HG03460 (cell line): ENCODE results near the gene PSG1.
"Not testable (repeated sequence)": the region's sequence is repeated elsewhere in the genome, so short reads cannot be mapped to it uniquely, and the experiment has no call there.

Source experiments
- ATAC-seq: cut with Tn5 transposase; IDR thresholded peaks from one replicate; pipeline ENCODE4 v1.9.1; 2021; ENCODE audit not compliant: unreplicated experiment

Gene PSG1

DNA sequence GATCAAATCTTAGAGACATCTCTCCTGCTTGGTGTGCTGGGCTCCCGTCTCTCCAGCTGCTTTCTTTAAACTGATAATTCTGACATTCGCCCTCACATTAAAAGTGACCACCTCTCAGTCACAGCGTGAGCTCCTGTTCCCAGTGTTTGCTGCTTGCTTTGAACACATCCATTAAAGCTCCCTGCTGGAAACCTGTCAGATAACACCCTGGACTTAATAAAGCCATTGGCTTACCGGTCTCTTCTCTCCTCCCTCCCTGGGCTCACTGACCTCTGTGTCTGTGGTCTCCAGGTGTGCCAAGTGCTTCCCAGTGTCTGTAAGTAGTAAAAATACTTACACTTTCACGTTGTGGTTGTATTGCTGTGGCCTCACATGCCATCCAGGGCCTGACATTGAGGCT lies 2.5 kb upstream of the PSG1 start:
- ATAC-seq: not testable (repeated sequence)

DNA sequence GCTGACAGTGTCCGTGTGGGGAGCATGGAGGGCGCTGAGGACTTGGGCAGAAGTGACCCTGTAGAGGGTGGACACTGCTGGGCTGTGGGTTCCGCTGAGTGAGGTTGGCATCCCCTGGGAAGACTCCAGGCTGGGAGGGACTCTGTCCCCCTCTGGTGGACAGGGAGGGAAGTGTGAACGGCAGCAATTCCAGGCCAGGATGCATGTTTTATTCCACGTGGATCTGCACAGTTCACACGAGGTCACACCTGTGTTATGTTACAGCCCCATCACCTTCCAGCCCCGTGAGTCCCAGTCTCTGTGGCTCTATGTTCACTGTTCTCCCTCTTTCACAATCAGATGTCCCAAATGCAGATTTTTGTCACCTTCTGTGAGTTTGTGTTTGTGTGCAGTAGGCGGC lies 1.8 kb upstream of the PSG1 start:
- not testable (repeated sequence) for ATAC-seq

DNA sequence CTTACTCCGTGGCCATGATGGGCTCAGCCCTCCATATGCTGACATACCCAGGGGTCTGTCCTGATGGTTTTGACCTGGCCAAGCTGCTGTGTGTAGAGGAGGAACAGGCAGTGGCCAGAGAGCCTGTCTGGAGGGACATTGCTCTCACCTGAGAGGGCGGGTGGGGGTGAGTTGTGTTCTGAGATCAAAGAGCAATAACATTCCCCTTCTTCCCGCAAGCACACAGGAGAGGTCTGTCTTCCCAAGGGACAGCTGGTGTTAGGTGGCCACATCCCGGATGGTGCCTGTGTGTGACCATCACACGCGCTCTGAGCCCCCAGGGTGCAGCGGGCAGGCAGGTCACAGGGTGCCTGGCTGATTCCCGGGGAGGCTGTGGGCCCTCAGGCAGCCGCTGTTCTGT lies 1.1 kb upstream of the PSG1 start:
- ATAC-seq: not testable (repeated sequence)

DNA sequence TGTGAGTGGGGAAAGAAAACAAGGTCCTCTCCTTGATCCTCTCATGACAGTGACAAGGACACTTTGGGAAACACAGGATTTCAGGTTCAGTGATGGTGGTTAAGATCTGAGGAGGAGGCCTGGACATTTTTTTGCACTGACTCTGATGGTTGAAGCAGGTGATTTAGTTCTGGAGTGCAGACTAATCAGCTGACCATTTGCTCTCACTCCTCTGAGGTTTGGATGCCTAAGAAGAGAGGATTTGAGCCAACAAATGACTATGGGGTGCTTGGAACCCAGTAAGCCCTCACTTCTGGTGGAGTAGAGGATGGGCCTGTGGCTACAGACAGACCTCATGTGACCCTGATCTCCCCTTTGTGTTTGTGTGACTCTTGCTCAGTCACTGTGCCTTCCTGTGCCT lies 2.9 kb downstream of the PSG1 start:
- ATAC-seq: not testable (repeated sequence)

DNA sequence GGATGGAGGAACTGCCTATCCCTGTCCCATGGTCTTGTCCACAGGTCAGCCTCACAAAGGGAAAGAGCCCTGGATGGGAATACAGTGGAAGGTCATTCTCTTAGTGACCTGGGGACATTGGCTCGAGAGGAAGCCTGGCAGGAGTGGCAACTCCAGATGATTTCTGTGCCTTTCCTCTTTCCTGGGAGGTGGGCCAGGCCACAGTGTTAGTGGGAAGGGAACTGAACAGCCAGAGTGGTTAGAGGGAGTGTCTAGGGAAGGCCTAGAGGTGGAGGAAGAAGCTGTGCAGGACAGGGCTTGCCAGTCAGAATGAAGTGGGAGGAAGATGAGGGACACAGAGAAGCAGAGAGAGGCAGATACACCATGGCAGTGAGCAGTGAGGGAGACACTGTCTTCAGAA lies 3.6 kb downstream of the PSG1 start:
- not testable (repeated sequence) for ATAC-seq

DNA sequence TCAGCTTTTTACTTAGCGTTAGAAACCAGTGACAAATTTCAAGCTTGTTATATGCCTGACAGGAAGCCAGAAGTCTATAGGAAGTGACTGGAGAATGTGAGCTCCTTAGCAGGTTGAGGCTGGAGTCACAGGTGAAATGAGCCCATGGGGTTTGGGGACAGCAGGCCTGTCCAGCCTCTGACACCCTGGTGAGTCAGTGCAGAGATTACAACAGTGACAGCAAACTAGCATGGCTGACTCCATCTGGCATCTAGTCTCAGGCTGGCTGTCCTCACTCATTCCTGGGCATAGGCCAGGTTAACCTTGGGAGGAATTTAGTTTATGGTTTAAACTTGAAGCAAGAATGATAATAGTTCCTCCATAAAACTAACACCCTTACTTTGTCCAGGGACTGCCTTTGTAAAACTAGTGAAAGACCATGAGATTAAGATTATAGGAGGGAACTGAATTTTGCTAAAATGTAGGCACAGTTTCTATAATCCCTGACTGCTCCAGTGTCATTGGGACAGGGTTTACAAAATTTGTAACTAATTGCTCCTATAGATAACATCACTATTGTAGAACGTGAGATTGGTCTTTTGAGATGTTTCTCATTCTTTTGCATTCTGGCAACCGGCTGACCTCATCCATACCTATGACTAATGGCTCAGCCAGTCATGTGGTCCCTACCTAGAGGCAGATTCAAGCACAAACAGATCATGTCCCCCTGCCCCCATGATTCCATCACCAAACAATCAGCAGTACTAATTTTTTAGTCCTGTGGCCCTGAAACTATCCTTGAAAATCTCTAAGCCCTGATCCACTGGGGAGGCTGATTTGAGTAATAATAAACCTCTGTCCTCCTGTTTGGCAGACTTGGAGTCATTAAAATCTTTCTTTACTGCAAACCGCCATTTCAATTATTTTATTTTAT lies 4.4 kb downstream of the PSG1 start:
- ATAC-seq: not testable (repeated sequence)

DNA sequence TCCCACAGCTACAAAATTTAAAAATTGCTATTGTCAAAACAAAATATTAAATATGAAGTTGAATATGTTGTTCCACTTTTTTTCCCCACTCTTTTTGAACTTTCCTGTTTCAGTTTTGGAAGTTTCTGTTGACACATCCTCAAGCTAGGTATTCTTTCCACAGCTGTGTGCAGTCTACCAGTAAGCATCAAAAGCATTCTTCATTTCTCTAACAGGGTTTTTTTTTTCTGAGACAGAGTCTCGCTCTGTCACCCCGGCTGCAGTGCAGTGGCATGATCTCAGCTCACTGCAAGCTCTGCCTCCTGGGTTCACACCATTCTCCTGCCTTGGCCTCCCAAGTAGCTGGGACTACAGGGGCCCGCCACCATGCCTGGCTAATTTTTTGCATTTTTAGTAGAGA lies 5.4 kb downstream of the PSG1 start:
- not testable (repeated sequence) for ATAC-seq

DNA sequence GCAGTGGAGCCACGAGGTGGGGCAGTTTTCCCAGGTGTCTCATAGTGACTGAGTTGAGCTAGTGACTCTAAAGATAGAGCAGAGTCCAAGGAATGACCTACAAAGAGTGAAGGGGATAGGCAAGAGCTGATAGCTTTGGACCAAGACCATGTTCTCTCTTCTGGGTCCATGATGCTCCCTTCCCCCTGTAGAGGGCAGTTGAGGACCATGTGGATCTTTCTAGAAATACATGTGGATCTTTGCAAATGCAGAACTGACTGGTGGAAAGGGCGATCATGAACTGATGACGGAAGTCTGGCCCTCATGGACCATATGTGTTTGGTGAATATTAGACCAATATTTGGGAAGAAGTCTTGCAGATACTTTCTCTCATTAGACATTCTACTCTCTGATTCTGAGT lies 6.9 kb downstream of the PSG1 start:
- ATAC-seq: no peak

DNA sequence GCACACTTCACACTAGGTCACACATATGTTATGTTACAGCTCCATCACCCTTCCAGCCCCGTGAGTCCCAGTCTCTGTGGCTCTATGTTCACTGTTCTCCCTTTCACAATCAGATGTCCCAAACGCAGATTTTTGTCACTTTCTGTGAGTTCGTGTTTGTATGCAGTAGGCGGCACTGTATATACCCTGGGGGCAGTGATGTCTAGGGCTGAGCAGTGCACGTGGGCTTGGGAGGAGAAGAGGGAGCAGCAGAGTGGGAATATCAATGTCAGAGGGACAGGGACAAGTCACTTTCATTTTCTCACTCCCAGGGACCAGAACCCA lies 22.0 kb downstream of the PSG1 start:
- ATAC-seq: no peak

DNA sequence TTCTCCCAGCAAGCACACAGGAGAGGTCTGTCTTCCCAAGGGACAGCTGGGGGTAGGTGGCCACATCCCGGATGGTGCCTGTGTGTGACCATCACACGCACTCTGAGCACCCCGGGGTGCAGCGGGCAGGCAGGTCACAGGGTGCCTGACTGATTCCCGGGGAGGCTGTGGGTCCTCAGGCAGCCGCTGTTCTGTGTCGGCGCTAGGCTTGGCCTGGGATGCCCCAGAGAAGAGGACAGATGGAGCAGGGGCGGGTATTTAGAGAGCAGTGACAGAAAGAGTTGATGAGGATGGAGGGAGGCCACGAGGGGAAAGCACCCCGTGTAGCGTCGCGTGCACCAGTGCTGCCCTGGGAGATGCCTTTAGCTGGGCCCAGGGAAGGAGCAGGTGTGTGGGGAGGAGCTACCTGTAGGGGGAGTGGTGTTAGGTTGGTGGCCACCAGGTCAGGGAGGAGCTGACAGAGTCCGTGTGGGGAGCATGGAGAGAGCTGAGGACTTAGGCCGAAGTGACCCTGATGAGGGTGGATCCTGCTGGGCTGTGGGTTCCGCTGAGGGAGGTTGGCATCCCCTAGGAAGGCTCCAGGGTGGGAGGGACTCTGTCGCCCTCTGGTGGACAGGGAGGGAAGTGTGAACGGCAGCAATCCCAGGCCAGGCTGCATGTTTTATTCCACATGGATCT lies 22.5 kb downstream of the PSG1 start:
- not testable (repeated sequence) for ATAC-seq

DNA sequence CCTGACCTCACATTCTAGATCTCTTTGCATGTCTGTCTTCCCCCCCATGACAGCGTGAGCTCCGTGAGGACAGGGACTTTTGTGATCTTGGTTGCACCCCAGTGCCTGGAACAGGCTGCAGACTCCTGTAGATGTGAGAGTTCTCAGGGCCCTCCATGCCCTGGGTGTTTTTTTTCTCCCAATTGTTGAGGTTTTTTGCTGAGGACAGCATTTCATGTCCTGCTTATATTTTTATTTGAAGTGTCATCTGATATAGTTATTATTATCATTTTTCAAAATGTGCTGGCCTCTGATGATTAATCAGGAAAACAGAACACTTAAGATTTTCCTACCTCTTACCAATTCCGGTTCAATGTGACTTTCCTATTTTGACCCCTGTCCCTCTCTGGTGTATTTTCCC lies 24.8 kb downstream of the PSG1 start:
- not testable (repeated sequence) for ATAC-seq

DNA sequence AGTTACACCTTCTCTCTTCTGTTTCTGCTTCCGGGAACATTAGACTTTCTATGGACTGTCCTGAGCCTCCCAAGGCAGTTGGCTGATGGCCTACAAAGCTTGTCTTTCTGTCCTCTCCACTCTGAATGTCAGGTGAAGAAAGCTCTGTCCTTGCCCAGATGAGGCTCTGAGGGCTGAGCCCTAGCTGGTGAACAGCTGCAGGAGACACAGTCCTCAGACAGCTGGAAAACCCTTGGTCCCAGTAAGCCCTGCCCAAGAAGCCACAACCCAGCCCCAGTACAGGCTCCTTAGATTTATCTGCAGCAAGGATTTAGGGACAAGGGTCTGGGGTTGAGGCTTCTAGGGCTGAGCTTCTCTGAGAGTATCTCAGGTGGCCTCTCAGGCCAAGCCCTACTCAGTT lies 26.3 kb downstream of the PSG1 start:
- ATAC-seq: not testable (repeated sequence)

DNA sequence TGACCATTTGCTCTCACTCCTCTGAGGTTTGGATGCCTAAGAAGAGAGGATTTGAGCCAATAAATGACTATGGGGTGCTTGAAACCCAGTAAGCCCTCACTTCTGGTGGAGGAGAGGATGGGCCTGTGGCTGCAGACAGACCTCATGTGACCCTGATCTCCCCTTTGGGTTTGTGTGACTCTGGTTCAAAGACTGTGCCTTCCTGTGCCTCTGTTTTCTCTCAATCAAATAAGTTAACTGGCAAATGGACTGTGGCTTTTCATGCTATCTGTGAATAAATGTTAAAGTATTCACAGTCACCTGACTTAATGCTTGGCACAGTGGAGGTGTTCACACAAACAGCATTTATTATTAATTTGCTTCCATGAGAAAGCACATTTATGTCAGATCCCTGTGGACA lies 26.7 kb downstream of the PSG1 start:
- ATAC-seq: not testable (repeated sequence)

DNA sequence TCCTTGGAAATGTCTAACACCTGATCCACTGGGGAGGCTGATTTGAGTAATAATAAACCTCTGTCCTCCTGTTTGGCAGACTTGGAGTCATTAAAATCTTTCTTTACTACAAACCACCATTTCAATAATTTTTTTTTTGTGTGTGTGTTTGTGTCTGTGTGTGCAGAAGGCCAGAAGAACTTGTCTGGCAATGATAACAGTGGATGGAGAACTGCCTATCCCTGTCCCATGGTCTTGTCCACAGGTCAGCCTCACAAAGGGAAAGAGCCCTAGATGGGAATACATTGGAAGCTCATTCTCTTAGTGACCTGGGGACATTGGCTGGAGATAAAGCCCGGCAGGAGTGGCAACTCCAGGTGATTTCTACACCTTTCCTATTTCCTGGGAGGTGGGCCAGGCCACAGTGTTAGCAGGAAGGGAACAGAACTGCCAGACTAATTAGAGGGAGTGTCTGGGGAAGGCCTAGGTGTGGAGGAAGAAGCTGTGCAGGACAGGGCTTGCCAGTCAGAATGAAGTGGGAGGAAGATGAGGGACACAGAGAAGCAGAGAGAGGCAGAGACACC lies 27.7 kb downstream of the PSG1 start:
- ATAC-seq: not testable (repeated sequence)

DNA sequence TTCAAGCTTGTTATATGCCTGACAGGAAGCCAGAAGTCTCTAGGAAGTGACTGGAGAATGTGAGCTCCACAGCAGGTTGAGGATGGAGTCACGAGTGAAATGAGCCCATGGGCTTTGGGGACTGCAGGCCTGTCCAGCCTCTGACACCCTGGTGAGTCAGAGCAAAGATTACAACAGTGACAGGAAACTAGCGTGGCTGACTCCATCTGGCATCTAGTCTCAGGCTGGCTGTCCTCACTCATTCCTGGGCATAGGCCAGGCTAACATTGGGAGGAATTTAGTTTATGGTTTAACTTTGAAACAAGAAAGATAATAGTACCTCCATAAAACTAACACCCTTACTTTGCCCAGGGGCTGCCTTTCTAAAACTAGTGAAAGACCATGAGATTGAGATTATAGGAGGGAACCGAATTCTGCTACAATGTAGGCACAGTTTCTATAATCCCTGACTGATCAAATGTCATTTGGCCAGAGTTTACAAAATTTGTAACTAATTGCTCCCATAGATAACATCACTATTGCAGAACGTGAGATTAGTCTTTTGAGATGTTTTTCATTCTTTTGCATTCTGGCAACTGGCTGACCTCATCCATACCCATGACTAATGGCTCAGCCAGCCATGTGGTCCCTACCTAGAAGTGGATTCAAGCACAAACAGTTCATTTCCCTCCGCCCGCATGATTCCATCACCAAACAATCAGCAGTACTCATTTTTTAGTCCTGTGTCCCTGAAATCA lies 28.4 kb downstream of the PSG1 start:
- ATAC-seq: no peak

DNA sequence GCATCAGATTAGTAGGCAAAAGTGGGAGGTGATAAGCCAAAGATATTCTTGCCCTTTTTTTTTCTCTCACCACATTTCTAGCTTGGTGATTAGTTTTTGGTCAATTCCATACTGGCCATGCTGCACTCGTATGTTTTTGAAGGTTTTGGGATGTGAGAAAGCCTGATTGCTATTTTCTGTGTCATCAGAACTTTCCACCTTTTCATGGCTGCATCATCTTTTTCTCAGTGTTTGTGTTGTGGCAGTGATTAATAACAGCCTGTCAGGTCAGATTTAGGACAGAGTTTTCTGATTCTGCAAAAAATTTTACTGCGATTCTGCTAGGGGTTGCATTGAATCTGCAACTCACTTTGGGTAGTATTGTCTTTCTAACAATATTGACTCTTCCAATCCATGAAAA lies 32.9 kb downstream of the PSG1 start:
- no peak for ATAC-seq

DNA sequence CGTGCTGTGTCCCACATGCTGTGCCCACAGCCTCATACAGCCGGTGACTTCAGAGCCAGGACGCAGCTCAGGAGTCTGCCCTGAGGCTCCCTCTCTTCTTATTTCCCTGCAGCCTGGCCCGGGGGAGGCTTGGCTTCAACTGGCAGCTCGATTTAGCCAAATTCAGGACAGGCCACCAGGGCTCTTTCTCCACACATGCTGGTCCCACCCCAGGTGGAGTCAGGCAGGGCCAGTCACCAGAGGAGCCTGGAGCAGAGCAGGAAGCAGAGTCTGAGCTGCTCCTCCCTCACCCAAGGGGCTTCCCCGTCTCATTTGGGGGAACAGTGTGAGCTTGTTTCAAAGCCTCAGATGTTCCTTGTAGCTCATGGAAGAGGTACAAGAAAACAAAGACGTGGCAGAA lies 35.9 kb downstream of the PSG1 start:
- not testable (repeated sequence) for ATAC-seq

DNA sequence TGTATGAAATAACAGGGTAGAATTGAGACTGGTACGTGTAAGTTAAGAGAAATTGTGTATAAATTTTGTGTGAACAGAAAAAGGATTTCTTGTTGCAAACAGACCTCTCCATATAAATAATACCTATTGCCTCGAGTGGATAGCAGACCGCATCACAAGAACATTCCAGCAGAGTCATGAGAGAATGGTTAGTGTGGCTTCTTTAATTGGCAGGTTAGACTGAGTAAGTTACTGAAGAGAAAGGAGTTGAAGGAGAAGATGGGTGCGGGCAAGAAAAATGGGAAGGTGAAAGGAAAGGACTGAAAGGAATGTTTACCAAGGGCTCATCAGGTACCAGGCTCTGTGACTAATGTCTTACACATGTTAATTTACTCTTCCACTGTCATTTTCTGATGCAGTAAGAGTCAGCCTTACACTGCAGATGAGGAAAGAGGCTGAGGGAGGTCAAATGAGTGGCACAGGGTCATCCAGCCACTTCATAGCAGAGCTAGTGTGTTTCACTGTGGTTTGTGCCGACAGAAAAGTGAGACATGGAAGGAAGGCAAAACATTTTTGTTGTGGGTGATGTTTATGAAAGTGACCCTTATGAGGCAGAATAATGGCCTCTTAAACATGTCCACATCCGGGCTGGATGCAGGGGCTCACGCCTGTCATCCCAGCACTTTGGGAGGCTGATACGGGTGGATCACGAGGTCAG lies 46.6 kb downstream of the PSG1 start:
- not testable (repeated sequence) for ATAC-seq

DNA sequence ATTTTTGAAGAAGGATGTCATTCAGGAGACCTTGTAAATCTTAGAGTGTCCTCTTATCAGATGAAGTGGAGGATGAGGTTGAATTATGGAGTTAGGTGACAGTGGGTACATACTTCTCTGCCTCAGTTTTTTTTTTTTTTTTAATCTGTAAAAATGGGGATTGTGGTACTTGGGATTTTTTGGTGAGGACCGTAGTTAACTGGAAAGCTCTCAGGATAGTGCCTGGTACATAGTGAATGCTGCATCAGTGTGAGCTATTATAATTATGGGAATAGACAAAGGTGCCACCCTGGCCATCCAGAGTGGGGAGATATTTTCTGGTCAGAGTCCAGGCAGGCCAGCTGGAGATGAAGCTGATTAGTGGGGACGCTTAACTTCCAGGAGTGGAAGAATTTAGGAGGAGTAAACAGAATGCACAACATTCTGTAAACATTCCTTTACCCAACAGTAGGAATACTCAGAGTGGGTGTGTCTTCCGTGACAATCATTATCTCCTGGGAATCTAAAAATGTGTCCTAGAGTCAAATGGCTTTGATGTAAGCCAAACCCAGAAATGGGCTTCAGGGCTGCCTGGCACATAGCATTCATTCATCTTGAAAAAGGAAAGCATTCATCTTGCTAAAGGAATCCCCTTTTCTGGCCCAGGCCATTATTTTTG lies 47.4 kb downstream of the PSG1 start:
- ATAC-seq: not testable (repeated sequence)
